NCI-H146 treated with DMSO at 0.1 percent for 48 hours (cell line): ENCODE measurements around the gene PP2D1.
"Not testable (repeated sequence)": the region's sequence is repeated elsewhere in the genome, so short reads cannot be mapped to it uniquely, and the experiment has no call there.

ENCODE experiments used
- DNase-seq: peaks from one replicate; lab custom pipeline; 2025; ENCODE audit not compliant: unreplicated experiment; lab: John Stamatoyannopoulos, UW

PP2D1 gene

DNA sequence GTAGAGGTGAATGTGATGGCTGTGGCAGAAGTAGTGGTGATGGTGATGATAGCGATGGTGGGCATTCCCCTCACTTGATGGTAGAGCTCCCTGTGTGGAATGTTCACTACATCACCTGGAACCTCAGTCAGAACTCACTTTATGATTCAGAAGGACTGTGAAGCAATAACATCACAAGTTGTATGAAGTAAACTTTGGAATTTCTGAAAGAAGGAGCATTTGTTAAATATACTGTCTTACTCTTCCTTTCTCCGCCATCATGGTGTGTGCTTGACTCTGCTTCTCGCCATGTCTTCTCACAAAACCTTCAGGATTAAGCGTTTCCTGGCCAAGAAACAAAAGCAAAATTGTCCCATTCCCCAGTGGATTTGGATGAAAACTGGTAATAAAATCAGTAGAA lies at the start of gene PP2D1:
PP2D1 (minus strand) TSS at position 101 of the 400 bp plus-strand sequence. CDS start 192 bp downstream, outside the sequence.
- no peak for DNase-seq

- DNase-seq, result no peak
Measured at GRCh38 chr3:20060974-20061685, 49.1 kb upstream of the PP2D1 start.

GRCh38 chr3:20059929-20060328 lies 47.9 kb upstream of the PP2D1 start:
- DNase-seq, result no peak

- DNase-seq, result no peak
Measured at GRCh38 chr3:20057612-20058180, 45.6 kb upstream of the PP2D1 start.

DNA sequence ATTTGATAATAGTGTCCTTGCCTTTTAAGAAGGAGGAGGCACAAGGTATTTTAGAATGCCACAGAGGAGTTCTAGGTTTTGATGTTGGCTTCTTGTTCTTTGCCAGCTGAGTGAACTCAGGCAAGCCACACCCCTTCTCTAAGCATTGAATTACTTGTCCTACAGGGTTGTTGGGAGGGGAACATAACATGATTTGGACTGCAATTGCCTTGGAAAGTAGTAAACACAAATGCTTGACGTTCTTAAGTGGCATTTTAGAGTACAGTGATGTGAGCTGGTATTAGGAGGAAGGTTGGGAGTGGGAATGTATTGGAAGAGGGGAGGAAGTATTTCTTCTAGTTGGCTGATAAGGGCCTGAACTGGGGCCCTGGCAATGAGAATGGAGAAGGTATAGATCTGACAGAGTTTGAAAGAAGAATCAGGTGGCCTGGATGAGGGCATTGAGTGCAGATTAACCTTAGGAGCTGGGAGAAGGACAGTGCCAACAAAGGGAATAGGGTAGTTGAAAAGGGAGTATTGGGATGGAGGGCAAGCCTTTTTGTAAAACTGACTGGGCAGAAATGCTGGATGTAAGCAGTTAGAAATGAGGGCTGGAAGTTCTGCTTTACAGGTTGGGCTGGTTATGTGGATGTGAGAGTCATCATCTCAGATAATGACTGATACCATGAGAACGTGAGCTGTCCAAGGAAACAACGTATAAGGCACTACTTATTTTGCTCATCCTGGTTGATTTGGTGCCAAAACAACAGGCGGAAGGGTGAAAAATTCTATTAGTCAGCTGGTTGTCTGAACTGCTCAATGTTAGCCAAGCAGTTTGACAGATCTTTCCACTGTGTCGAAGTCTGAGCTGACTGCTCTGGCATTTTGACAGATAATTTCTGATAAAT lies 44.9 kb upstream of the PP2D1 start:
- no peak for DNase-seq

DNA sequence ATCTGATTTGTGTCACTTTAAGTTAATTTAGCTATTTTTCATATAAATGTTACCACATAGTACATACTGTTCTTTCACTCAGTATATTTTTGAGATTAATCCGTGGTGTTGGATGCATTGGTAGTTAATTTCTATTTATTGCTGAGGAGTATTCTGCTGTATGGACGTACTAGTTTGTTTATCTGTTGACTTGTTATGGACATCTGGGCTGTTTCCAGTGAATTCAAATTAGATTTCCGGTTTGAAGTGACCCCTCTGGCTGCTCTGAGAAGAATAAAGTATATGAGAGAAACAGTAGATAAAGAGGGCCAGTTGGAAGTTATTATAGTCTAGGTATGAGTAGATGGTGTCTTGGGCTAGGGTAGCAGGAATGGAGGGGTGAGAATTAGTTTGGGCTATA lies 43.8 kb upstream of the PP2D1 start:
- no peak for DNase-seq

DNA sequence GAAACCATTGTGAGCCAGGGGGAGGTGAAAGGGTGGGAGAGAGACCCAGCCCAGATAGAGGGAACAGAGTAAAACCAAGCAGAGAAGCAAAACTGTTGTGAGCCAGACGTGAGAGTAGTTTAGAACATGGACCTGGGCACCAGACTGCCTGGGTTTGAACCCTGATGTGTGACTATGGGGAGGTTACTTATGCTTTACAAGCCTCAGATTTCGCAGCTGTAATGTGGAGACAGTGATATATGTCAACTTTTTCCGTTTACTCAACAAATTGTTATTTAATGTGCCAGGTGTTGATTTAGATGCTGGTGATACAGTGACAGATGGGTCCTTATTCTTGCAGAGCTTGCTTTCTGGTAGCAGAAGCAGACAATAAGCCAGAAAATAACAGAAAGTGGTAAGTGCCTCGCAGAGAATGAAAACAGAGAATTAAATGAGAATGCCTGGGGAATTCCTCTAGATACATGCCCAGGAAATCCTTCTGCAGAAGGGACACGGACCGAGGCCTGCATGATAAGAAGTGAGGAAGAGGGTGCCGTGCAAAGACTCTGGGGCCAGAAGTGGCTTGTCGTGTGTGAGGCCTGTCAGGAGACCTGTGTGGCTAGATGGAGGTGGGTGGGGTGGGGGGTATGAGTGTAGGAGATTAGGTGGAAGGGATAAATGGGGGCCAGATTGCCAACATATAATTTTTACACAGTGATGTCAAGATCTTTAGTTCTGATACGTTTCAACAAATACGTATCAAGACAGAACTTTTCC lies 43.1 kb upstream of the PP2D1 start:
- DNase-seq, result peak; percentile 39

GRCh38 chr3:20054549-20054987 lies 42.5 kb upstream of the PP2D1 start:
- no peak for DNase-seq

GRCh38 chr3:20052851-20053250 lies 40.8 kb upstream of the PP2D1 start:
- no peak for DNase-seq

DNA sequence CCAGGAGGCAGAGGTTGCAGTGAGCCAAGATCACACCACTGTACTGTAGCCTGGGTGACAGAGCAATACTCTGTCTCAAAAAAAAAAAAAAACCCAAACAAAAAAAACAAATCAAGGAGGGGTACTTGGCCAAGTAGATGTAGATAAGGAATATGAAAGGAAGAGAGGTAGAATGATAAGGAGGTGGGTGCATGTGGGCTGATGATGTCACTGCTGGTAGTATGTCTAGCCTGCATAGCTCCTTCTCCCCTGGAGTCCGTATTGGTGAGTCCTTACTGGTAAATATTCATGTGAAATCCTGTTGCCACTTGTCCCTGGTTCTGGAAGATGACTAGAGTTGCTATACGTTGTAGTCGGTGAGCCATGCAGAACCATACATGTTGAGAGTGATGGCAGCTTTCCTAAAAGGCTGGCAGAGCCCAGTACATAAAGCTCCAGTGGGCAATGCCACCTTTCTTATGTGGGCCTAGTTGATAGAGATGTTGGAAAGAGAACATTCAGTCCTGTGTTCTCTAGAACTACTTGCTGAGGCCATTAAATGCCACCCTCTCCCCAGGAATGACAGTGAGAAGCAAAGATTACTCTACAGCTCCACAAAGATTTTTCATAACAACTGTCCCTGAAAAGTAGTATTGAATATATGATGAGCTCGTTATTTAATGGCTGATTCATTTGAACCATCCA lies 39.2 kb upstream of the PP2D1 start:
- DNase-seq, result no peak

GRCh38 chr3:20047976-20048883 lies 36.2 kb upstream of the PP2D1 start:
- DNase-seq, result no peak

DNA sequence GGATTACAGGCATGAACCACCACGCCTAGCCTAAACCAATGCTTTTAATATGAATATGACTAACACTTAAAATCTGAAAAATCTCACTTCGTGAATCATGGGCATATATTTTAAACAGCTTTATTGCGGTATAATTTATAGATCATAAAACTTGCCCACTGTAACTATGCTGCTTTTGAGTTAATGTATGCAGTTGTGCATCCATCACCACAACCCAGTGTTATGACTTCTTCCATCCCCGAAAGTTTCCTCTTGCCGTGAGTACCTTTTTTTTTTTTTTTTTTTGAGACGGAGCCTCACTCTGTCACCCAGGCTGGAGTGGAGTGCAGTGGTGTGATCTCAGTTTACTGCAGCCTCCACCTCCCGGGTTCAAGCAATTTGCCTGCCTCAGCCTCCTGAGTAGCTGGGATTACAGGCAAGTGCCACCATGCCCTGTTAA lies 35.3 kb upstream of the PP2D1 start:
- DNase-seq, result no peak

GRCh38 chr3:20046556-20046955 lies 34.5 kb upstream of the PP2D1 start:
- no peak for DNase-seq

DNA sequence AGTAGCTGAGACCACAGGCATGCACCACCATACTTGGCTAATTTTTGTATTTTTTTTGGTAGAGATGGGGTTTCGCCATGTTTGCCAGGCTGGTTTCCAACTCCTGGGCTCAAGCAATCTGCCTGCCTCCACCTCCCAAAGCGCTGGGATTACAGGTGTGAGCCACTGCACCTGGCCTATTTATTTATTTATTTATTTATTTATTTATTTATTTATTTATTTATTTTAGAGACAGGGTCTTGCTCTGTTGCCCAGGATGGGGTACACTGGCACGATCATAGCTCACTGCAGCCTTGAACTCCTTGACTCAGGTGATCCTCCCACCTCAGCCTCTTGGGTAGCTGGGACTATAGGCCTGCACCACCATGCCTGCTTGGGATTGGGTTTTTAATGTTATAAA lies 33.1 kb upstream of the PP2D1 start:
- DNase-seq, result not testable (repeated sequence)

DNA sequence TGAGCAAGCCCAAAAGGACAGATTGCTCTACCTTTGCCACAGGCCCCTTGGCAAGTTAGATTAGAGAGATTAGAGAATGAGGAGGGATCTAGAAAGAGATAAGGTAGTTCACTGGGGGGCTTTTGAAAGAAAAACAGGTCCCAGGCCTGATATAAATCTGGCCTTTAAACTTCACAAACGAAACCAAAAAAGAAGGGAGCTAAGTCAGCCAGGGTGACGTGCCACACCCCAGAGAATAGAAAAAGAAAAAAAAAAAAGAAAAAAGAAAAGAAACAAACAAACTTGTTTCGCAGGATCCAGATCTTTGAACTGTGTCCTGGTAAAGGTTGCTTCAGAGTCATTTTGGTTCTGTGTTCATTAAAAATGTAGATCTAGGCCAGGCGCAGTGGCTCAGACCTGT lies 31.8 kb upstream of the PP2D1 start:
- no peak for DNase-seq

DNA sequence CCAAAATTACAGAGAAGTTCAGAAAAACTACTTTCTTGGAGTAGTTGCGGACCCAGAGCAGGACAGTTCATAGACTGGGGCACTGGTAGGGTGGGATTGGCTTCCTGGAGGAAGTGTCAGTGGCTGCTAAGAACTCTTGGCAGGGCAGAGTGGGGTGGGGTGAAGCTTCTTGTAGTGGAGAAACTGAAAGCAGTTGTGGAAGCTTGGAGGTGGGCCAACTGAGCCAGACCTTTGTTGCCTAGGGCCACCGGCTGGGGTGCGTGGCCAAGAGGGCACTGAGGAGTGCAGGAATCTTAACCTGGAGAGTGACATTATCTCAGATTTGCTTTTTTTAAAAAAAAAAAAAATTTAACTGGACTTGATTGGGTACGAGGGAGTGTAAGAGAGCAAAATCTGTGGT lies 31.3 kb upstream of the PP2D1 start:
- no peak for DNase-seq

DNA sequence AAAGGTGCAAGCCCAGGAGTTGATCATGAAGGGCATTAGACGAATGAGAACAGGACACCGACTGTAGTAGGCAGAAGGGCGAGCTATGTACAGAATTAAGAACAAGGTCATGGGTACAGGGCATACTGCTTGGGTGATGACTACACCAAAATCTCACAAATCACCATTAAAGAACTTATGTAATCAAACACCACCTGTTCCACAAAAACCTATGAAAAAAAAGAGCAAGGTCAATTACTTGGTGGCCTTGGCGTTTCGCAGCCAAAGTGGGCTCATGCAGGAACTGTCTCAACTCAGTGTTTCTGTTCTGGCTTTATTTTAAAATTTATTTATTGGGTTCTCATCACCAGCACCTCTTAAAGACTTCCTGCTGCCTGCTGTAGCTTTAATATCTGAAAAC lies 30.3 kb upstream of the PP2D1 start:
- DNase-seq, result no peak

- DNase-seq, result peak; percentile 39
Measured at GRCh38 chr3:20041197-20041780, 29.2 kb upstream of the PP2D1 start.

GRCh38 chr3:20040548-20041196 lies 28.6 kb upstream of the PP2D1 start:
- peak; percentile 12 for DNase-seq
